GM19193 (cell line): ENCODE measurements around the gene SINHCAF.

ENCODE experiments used
- POLR2A ChIP-seq: IDR thresholded peaks from 4 replicates; pipeline ENCODE4 v1.6.1; 2011; ENCODE audit not compliant: insufficient read depth, insufficient read length; ENCODE audit errors: extremely low read depth

The SINHCAF gene

GRCh38 chr12:31318657-31319269, 7.2 kb downstream of the SINHCAF start:
- no peak for TF ChIP-seq POLR2A

- no peak for TF ChIP-seq POLR2A
These were observed 8.2 kb downstream of the SINHCAF start for GRCh38 chr12:31317471-31318395.

GRCh38 chr12:31316891-31317290, 9.1 kb downstream of the SINHCAF start:
- TF ChIP-seq POLR2A = no peak

GRCh38 chr12:31315784-31316465, 10.0 kb downstream of the SINHCAF start:
- no peak for TF ChIP-seq POLR2A

GRCh38 chr12:31315044-31315715, 10.8 kb downstream of the SINHCAF start:
- no peak for TF ChIP-seq POLR2A

- TF ChIP-seq POLR2A = no peak
These were observed 13.5 kb downstream of the SINHCAF start for GRCh38 chr12:31312431-31312830.

- no peak for TF ChIP-seq POLR2A
These were observed 14.2 kb downstream of the SINHCAF start for GRCh38 chr12:31311634-31312258.

GRCh38 chr12:31310488-31310887, 15.5 kb downstream of the SINHCAF start:
- TF ChIP-seq POLR2A = no peak

- TF ChIP-seq POLR2A = no peak
These were observed 16.7 kb downstream of the SINHCAF start for GRCh38 chr12:31309279-31309678.

- no peak for TF ChIP-seq POLR2A
These were observed 17.8 kb downstream of the SINHCAF start for GRCh38 chr12:31308116-31308515.

GRCh38 chr12:31306866-31307265, 19.1 kb downstream of the SINHCAF start:
- TF ChIP-seq POLR2A = no peak

GRCh38 chr12:31303466-31303865, 22.5 kb downstream of the SINHCAF start:
- no peak for TF ChIP-seq POLR2A

GRCh38 chr12:31301311-31301710, 24.6 kb downstream of the SINHCAF start:
- TF ChIP-seq POLR2A = no peak

GRCh38 chr12:31300783-31301182, 25.2 kb downstream of the SINHCAF start:
- TF ChIP-seq POLR2A = no peak
